ENCODE results near the gene GATM.

GRCh38 chr15:45392584-45392855 is 14.2 kb upstream of the GATM start:
- TF ChIP-seq CTCF (conservative IDR thresholded peaks at IDR 0.05; ENCODE audit: low read depth, low read length) (no peak), SMC3 (IDR thresholded peaks at IDR 0.05; ENCODE audit: low read depth, low read length) (no peak), BHLHE40 (IDR thresholded peaks at IDR 0.05; ENCODE audit: low read depth, low read length) (no peak), USF2 (IDR thresholded peaks at IDR 0.05; ENCODE audit: low read depth, low read length) (no peak), MXI1 (IDR thresholded peaks at IDR 0.05; ENCODE audit: borderline replicate concordance, low read depth, low read length) (no peak), MAFK (IDR thresholded peaks at IDR 0.05; ENCODE audit: low read depth, low read length) (no peak), RCOR1 (IDR thresholded peaks at IDR 0.05; ENCODE audit: insufficient replicate concordance, low read length) (no peak), POLR2A (IDR thresholded peaks at IDR 0.05; ENCODE audit: low read depth, low read length) (no peak), RAD21 (IDR thresholded peaks at IDR 0.05; ENCODE audit: low read length) (no peak), CEBPB (IDR thresholded peaks at IDR 0.05; ENCODE audit: low read depth, low read length) (no peak), ELK1 (IDR thresholded peaks at IDR 0.05; ENCODE audit: borderline replicate concordance, low read depth, low read length) (no peak), MAZ (IDR thresholded peaks at IDR 0.05; ENCODE audit: borderline replicate concordance, low read depth, low read length) (no peak), NFE2L2 (IDR thresholded peaks at IDR 0.05; ENCODE audit: low read depth, low read length) (no peak), FOS (IDR thresholded peaks at IDR 0.05; ENCODE audit: low read depth, low read length) (no peak)
